HPDE6-E6E7 (cell line): ENCODE results near the gene PAX8.

Experiments
- DNase-seq: peaks from one replicate; pipeline ENCODE4 v3.0.0; 2011; ENCODE audit warnings: missing footprints; ENCODE audit errors: extremely low spot score

PAX8 gene

GRCh38 chr2:113236367-113237159 is 42.2 kb downstream of the PAX8 start:
- peak; percentile 23 for DNase-seq

- DNase-seq = peak; percentile 95
These were observed 43.1 kb downstream of the PAX8 start for GRCh38 chr2:113235347-113236226.

- no peak for DNase-seq
These were observed 43.9 kb downstream of the PAX8 start for GRCh38 chr2:113234721-113235346.

GRCh38 chr2:113233593-113234550 is 44.8 kb downstream of the PAX8 start:
- peak; percentile 33 for DNase-seq

- DNase-seq = no peak
These were observed 46.0 kb downstream of the PAX8 start for GRCh38 chr2:113232740-113233139.

GRCh38 chr2:113232123-113232522 is 46.6 kb downstream of the PAX8 start:
- DNase-seq = no peak

- DNase-seq = no peak
These were observed 47.7 kb downstream of the PAX8 start for GRCh38 chr2:113231064-113231463.

GRCh38 chr2:113230531-113230930 is 48.2 kb downstream of the PAX8 start:
- DNase-seq = no peak

GRCh38 chr2:113229795-113230194 is 48.9 kb downstream of the PAX8 start:
- DNase-seq = no peak

- no peak for DNase-seq
These were observed 49.6 kb downstream of the PAX8 start for GRCh38 chr2:113228991-113229716.

GRCh38 chr2:113228351-113228750 is 50.4 kb downstream of the PAX8 start:
- no peak for DNase-seq

- no peak for DNase-seq
These were observed 51.0 kb downstream of the PAX8 start for GRCh38 chr2:113227698-113228097.

- no peak for DNase-seq
These were observed 51.4 kb downstream of the PAX8 start for GRCh38 chr2:113227290-113227689.

GRCh38 chr2:113226462-113226861 is 52.3 kb downstream of the PAX8 start:
- no peak for DNase-seq

GRCh38 chr2:113225263-113226259 is 53.2 kb downstream of the PAX8 start:
- DNase-seq = no peak

- no peak for DNase-seq
These were observed 54.0 kb downstream of the PAX8 start for GRCh38 chr2:113224647-113225236.

GRCh38 chr2:113223813-113224212 is 54.9 kb downstream of the PAX8 start:
- DNase-seq = no peak

GRCh38 chr2:113221846-113222245 is 56.9 kb downstream of the PAX8 start:
- no peak for DNase-seq
